SH-SY5Y (cell line): ENCODE results near the gene CSE1L.

Source experiments
- GATA2 ChIP-seq: IDR thresholded peaks from 2 replicates; pipeline ENCODE4 v1.6.1; 2011; ENCODE audit warnings: mild to moderate bottlenecking, low read depth, low read length
- GATA3 ChIP-seq: IDR thresholded peaks from 2 replicates; pipeline ENCODE4 v1.6.1; 2011; ENCODE audit warnings: low read depth, mild to moderate bottlenecking, low read length, moderate library complexity

Gene CSE1L

DNA sequence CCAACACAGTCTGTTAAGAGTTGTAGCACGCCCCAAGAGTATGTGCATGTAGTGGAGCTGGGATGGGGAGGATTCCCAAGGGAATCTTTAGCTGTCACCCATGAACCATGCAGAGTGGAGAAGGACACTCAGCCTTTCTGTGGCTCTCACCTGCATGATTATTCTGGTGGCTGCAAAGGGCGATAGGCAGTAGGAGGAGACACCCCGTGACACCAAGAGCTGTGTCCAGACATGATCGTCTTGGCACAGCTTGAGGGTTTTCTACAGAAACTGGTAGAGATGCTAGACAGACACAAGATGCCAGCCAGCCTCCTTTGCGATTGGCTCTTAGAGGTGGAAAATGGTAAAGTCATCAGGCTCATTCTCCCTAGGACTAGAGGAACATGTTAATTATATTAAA, 3.1 kb upstream of the CSE1L start:
- TF ChIP-seq GATA3, result no peak
- no peak for TF ChIP-seq GATA2

GRCh38 chr20:49045440-49046086, 549 bp upstream of the CSE1L start:
- TF ChIP-seq GATA3 (no peak), GATA2 (no peak)

DNA sequence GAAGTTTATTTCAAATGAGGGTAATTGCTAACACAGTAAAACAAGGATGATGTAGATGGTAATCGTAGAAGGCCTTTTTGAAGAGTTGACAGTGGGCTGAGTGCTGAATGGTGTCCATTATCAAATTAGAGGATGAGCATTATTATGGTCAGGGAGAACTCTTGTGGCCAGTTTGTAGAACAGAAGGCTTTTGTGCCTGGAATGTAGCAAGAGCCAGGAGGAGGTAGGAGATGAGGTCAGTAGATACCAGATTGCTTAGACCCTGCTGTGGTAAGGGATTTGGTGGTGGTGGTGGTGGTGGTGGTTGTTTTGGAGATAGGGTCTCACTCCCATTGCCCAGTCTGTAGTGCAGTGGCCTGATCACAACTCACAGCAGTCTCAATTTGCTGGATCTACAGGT, 6.2 kb downstream of the CSE1L start:
- TF ChIP-seq GATA2 (no peak), GATA3 (no peak)

GRCh38 chr20:49054056-49054643, 8.0 kb downstream of the CSE1L start:
- no peak for TF ChIP-seq GATA3
- no peak for TF ChIP-seq GATA2

DNA sequence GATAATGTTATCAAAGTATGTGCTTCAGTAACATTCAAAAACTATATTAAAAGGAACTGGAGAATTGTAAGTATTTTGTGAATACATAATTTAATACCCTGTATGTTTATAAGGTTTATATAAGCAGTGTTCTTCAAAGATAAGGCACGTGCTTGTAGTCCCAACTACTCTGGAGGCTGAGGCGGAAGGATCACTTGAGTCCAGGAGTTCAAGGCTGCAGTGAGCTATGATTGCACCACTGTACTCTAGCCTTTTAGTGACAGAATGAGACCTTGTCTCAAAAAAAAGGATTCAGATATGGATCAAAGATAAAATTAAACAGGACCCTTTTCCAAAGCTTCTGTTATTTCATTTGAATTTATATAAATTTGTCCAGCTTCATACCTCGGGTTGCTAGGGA, 17.2 kb downstream of the CSE1L start:
- TF ChIP-seq GATA3 (no peak), GATA2 (no peak)

- TF ChIP-seq GATA2, result no peak
- no peak for TF ChIP-seq GATA3
Measured at GRCh38 chr20:49074521-49074920, 28.4 kb downstream of the CSE1L start.

- no peak for TF ChIP-seq GATA2
- TF ChIP-seq GATA3, result no peak
Measured at GRCh38 chr20:49078310-49078709, 32.2 kb downstream of the CSE1L start.

DNA sequence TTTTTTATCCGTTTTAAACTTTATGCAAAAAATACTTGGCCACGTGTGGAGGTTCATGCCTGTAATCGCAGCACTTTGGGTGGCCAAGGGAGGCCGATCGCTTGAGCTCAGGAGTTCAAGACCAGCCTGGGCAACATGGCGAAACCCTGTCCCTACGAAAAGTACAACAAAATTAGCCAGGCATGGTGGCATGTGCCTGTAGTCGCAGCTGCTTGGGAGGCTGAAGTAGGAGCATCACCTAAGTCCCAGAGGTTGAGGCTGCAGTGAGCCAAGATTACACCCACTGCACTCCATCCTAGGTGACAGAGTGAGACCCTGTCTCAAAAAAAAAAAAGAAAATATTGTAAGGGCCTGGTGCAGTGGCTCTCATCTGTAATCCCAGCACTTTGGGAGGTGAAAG, 45.0 kb downstream of the CSE1L start:
- TF ChIP-seq GATA2 (no peak), GATA3 (no peak)

GRCh38 chr20:49091762-49092161, 45.6 kb downstream of the CSE1L start:
- TF ChIP-seq GATA3 (no peak), GATA2 (no peak)

DNA sequence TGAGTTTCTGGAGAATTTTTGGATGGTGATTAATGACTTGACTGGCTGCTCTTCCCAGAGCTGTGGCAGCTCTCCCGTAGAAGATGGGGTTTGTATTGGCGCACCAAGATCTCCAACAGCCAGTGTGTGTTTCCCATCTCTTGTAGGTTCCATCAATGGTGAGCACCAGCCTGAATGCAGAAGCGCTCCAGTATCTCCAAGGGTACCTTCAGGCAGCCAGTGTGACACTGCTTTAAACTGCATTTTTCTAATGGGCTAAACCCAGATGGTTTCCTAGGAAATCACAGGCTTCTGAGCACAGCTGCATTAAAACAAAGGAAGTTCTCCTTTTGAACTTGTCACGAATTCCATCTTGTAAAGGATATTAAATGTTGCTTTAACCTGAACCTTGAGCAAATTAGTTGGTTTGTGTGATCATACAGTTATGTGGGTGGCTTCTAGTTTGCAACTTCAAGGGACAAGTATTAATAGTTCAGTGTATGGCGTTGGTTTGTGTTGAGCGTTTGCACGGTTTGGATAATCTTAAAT, 50.2 kb downstream of the CSE1L start:
- no peak for TF ChIP-seq GATA2
- no peak for TF ChIP-seq GATA3

DNA sequence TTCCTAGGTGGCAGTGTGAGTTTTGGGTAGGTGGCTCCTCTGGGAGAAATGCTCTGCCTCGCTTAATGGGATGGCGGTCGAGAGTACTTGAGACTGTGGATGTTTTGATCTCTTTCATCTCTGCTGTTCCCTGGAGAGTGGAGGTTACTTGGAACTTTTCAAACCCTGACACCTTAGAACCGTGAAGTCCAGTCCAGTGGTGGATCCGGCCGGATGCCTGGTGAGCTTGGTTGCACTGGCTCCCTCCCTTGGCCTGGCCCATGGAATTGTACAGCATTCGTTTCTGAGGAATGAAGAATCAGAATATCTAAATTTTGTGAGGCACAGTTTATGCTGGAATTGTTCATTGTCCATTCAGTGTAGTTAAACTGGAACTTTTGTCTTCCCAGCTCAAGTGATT, 51.0 kb downstream of the CSE1L start:
- TF ChIP-seq GATA3, result no peak
- no peak for TF ChIP-seq GATA2

DNA sequence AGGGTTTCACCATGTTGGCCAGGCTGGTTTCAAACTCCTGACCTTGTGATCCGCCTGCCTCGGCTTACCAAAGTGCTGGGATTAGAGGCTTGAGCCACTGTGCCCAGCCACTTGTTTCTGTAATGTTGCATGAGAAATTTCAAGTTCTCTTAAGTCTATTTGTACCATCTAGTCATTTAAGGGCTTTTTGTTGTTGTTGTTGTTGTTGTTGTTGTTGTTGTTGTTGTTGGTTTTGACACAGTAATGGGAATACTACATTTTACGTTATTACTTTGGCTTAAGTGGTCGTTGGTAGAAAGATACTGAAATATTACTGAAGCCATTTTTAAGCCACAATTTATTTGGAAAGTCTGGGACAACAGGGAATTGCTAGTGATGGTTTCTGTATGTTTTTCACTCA, 52.0 kb downstream of the CSE1L start:
- no peak for TF ChIP-seq GATA3
- no peak for TF ChIP-seq GATA2

- no peak for TF ChIP-seq GATA2
- TF ChIP-seq GATA3, result no peak
Measured at GRCh38 chr20:49099011-49099410, 52.9 kb downstream of the CSE1L start.

DNA sequence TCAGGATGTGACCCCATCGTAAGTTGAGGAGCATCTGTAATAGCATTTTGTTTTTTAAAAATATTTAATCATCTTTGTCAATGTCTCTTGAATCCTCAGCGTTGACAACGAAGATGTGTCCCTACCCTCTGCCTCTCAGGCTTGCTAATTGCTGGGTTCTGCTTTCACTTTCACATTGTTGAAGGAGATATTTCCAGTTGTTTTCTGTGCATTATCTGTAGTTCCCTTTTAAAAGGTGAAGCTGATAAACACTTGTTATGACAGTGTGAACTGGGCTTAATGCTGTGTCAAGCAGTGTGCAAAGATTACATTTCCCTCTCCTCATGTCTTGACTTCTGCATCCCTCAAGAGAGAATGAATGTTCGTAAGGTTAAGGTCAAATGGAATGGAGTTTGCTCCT, 54.9 kb downstream of the CSE1L start:
- TF ChIP-seq GATA2 (no peak), GATA3 (no peak)

DNA sequence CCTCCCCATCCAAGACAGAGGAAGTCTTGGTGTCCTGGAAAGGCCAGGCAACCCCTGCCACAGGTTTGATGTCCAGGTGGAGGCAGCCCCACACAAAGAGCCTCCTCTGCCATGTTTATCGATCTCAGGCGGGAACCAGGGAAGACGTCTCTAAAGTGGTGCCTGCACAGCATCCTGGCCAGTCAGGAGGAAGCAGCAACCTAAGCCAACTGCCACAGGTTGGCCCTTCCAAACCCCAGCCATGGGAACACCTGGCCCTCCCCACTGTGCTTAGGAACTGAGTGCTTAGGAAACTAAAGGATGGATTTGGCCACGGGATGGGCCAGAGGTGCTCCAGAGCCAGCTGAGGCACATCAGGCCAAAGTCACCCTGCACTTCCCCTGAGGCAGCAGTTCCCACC, 56.9 kb downstream of the CSE1L start:
- no peak for TF ChIP-seq GATA2
- TF ChIP-seq GATA3, result no peak
